ENCODE measurements around the gene LRMDA. TPM values are rescaled to one million over a fixed set of nuclear protein-coding genes. Genes with fewer than 3 reads are reported as not detected.

Gene LRMDA
- total RNA-seq, 1 donor from 2014 or later = not detected

DNA sequence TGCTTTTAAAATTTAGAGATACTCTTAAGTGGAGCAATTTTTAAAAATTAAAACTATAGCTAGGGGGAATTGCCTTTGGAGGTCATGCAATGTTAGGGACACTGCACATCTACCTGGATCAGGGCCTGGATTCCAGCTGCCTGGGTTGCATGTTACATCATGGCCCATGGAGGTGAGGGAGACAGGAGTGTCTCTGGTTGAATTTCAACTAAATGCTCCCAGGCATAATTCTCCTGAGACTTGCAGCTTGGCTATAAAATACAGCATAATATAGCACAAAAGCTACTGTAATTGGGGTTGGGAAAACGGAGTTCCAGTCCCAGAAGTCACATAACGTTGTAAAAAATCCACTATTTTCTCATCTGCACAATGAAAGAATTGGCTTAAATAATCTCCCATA lies 782.5 kb downstream of the LRMDA start:
- CTCF ChIA-PET = no interaction called here

DNA sequence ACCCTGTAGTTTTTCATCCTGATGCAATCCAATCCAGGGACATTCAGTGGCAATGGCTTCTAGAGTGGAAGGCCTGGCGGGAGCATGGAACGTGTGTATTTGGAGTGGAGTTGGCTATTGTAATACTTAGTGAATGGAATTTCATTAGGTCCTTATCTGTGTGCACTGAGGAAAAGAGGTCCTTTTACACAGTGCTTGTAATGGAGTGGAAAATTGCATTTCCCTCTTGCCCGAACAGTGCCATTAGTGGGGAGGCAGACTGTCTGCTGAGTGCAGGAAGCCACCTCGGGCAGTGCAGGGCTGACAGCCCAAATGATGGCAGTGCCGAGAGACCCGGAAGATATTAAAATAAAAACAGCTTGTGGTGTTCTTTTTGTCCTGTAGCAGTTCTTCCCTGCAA lies 786.6 kb downstream of the LRMDA start:
- Mint-ChIP-seq H3K9me3 (peaks cover 2% of the 10 kb centered on the region), H3K4me3 (no peak overlapping the region), H3K27me3 (no peaks in the 10 kb centered on the region), H3K27ac (no peak overlapping the region), H3K36me3 (ENCODE audit: low read depth) (no peaks in the 10 kb centered on the region), H3K4me1 (no peaks in the 10 kb centered on the region)
- ChIA-PET CTCF (no interaction called here), POLR2A (no interaction called here)
- intact Hi-C loops (cut with micrococcal nuclease) = no loop called here
- ATAC-seq (ENCODE audit: low read depth) (no peak), DNase-seq (no peak)
- TF ChIP-seq CTCF (IDR thresholded peaks at IDR 0.05) = no peak

More for the DNA sequence above, 782.5 kb downstream of the LRMDA start:
- H3K9me3 Mint-ChIP-seq = no peaks in the 10 kb centered on the region
- H3K4me1 Mint-ChIP-seq = no peaks in the 10 kb centered on the region
- no peaks in the 10 kb centered on the region for H3K27me3 Mint-ChIP-seq
- intact Hi-C loops (cut with micrococcal nuclease) = no loop called here
- POLR2A ChIA-PET = no interaction called here
- DNase-seq = no peak
- no peak for TF ChIP-seq CTCF (IDR thresholded peaks at IDR 0.05)
- ATAC-seq (ENCODE audit: low read depth) = no peak
- H3K36me3 Mint-ChIP-seq (ENCODE audit: low read depth) = no peaks in the 10 kb centered on the region
- H3K27ac Mint-ChIP-seq = no peak overlapping the region
- H3K4me3 Mint-ChIP-seq = no peak overlapping the region

DNA sequence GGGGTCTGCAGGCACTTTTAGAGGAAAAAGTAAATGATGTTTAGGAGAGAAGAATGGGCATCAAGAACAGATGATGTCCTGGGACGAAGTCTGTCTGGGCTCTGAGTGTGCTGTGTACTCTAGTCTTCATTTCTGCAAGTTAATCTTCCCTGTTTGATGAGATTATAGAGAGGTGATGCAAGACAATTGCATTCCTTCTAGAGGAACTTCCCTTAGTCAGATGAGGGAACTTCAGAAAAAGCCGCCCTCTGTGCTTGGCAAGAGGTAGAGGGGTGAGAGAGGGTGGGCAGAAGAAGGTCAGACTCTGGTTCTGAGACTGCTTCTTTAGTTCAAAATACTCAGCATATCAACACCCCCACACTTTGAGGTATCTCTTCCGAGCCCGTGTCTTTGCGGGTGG lies 797.9 kb downstream of the LRMDA start:
- DNase-seq (no peak), ATAC-seq (ENCODE audit: low read depth) (no peak)
- no peaks in the 10 kb centered on the region for H3K27me3 Mint-ChIP-seq
- ChIA-PET POLR2A (no interaction called here), CTCF (no interaction called here)
- H3K9me3 Mint-ChIP-seq = peaks cover 3% of the 10 kb centered on the region
- TF ChIP-seq CTCF (IDR thresholded peaks at IDR 0.05) = no peak
- no peaks in the 10 kb centered on the region for H3K4me1 Mint-ChIP-seq
- no peak overlapping the region for H3K4me3 Mint-ChIP-seq
- H3K36me3 Mint-ChIP-seq (ENCODE audit: low read depth) = no peaks in the 10 kb centered on the region
- H3K27ac Mint-ChIP-seq = no peak overlapping the region
- intact Hi-C loops (cut with micrococcal nuclease) = no loop called here

DNA sequence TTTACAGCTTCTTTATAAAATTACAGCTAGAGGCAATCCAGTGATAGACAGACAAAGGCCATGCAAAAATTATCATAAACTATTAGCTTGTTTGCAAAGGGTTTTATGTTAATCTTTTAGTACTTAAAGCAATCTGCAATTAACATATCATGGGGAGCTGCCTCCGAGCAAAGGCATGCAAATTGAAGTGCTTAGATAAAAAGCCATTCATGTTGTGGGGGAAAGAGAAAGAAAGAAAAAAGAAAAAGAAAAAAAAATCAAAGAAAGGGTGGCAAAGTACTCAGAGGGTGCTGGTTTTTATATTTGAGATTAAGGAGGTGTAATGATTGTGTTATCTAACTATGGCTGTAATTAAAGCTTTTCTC lies 799.5 kb downstream of the LRMDA start:
- no peaks in the 10 kb centered on the region for H3K36me3 Mint-ChIP-seq (ENCODE audit: low read depth)
- no peaks in the 10 kb centered on the region for H3K4me1 Mint-ChIP-seq
- no peak for ATAC-seq (ENCODE audit: low read depth)
- DNase-seq = no peak
- intact Hi-C loops (cut with micrococcal nuclease) = no loop called here
- peaks cover 2% of the 10 kb centered on the region for H3K9me3 Mint-ChIP-seq
- ChIA-PET CTCF (no interaction called here), POLR2A (no interaction called here)
- H3K27ac Mint-ChIP-seq = no peak overlapping the region
- H3K4me3 Mint-ChIP-seq = no peak overlapping the region
- H3K27me3 Mint-ChIP-seq = no peaks in the 10 kb centered on the region
- no peak for TF ChIP-seq CTCF (IDR thresholded peaks at IDR 0.05)

DNA sequence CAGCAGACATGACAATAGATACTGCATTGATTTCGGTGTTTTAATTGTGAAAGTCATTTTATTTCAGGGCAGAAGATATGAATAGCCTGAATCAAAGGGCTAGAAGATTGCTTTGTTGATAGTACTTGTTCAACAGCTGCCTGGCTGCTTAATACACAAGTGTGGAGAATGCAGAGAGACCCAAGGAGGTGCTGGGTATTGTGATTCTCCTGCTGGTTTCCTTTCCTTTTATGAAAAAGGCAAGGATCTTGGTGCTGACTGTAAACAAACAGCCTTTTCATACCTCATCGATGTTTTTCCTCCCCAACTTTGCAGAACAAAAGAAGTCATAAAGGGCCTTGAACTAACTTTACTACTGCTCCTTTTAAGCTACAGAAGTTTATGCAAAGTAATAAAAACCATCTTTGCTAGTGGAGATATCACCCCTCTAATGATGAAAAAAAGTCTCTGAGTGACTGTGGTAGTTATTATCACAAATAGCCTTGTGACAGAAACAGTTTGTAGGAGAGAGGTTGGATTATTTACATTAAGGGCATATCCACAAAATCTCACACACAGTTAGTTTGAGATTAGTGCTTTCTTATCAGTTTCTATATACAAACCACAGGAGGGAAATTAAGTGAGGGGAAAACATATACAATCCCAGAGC lies 800.0 kb downstream of the LRMDA start:
- no peak for DNase-seq

More for the DNA sequence above, 800.0 kb downstream of the LRMDA start:
- Mint-ChIP-seq H3K4me1 (no peaks in the 10 kb centered on the region), H3K27me3 (no peaks in the 10 kb centered on the region), H3K4me3 (no peak overlapping the region), H3K9me3 (no peaks in the 10 kb centered on the region), H3K36me3 (ENCODE audit: low read depth) (no peaks in the 10 kb centered on the region), H3K27ac (no peak overlapping the region)
- POLR2A ChIA-PET = no interaction called here
- CTCF ChIA-PET = no interaction called here
- intact Hi-C loops (cut with micrococcal nuclease) = no loop called here
- ATAC-seq (ENCODE audit: low read depth) = no peak
- no peak for TF ChIP-seq CTCF (IDR thresholded peaks at IDR 0.05)

Measured in activated B cell treated with CpG ODN at 0.5 μM for 24 hours (primary cell).